ENCODE measurements around the gene INPP5A.

DNA sequence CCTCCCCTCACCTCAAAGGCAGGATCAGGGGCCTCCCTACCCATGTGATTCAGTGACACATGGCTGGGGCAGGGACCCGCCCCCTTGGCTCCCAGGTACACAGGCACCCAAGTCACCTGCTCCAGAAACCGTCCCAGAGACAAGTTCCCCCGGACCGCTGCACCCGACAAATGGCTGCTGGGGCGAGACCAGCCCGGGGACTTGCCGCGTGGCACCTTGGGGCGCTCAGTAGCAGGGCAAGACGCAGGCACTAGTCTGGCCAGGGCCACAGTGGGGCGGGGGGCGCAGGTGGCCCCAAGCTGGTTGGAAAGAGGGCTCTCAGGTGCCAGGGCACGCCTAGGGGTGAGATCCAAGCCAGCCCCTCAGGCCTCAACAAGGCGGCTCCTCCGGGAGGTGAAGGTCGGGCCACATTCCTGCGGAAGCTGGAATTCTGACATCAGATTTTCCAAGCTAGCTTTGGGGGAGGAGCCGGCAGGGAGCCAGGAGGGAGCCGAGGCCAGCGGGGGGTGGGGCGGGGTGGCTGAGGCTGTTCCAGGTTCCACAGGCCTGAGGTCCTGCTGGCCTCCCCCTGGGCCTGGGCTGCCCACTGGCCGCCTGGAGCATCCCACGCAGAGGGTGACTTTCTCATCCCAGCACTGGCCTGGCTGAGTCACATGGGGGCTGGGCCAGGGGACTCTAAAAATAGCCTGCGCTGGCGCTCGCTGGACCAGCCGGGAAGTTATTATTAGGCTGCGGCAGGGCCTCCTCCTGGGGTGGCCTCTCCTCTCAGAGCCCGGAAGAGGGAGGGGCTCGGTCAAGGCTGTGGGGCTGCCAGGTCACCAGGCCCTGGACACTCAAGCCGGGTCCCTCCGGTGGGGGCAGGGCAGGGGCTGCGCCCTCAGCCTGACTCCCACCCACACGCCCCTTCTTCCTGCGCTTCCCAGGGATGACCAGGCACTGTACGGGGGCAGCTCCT is 20.5 kb upstream of the INPP5A start:
- TF ChIP-seq IKZF1 (conservative IDR thresholded peaks at IDR 0.05) (no peak), KDM1A (IDR thresholded peaks at IDR 0.05; ENCODE audit: borderline replicate concordance) (no peak), POLR2AphosphoS5 (IDR thresholded peaks at IDR 0.05; ENCODE audit: low read length) (no peak), RBBP5 (conservative IDR thresholded peaks at IDR 0.05) (no peak), SUPT20H (IDR thresholded peaks at IDR 0.05; ENCODE audit: borderline replicate concordance, control insufficient read depth, low read depth, low read length) (no peak), HDAC2 (IDR thresholded peaks at IDR 0.05) (no peak), TAF1 (IDR thresholded peaks at IDR 0.05; ENCODE audit: borderline replicate concordance, low read depth, low read length) (no peak), NFYB (IDR thresholded peaks at IDR 0.05; ENCODE audit: insufficient read depth, low read depth, low read length) (no peak), MTA3 (IDR thresholded peaks at IDR 0.05; ENCODE audit: borderline replicate concordance, low read length) (no peak), SMC3 (IDR thresholded peaks at IDR 0.05; ENCODE audit: borderline replicate concordance, low read length) (no peak)
- TF ChIP-seq, protein P1, sequence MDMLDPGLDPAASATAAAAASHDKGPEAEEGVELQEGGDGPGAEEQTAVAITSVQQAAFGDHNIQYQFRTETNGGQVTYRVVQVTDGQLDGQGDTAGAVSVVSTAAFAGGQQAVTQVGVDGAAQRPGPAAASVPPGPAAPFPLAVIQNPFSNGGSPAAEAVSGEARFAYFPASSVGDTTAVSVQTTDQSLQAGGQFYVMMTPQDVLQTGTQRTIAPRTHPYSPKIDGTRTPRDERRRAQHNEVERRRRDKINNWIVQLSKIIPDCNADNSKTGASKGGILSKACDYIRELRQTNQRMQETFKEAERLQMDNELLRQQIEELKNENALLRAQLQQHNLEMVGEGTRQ (IDR thresholded peaks at IDR 0.05; ENCODE audit: borderline replicate concordance, low read depth, low read length) = no peak
- TF ChIP-seq, protein P2, sequence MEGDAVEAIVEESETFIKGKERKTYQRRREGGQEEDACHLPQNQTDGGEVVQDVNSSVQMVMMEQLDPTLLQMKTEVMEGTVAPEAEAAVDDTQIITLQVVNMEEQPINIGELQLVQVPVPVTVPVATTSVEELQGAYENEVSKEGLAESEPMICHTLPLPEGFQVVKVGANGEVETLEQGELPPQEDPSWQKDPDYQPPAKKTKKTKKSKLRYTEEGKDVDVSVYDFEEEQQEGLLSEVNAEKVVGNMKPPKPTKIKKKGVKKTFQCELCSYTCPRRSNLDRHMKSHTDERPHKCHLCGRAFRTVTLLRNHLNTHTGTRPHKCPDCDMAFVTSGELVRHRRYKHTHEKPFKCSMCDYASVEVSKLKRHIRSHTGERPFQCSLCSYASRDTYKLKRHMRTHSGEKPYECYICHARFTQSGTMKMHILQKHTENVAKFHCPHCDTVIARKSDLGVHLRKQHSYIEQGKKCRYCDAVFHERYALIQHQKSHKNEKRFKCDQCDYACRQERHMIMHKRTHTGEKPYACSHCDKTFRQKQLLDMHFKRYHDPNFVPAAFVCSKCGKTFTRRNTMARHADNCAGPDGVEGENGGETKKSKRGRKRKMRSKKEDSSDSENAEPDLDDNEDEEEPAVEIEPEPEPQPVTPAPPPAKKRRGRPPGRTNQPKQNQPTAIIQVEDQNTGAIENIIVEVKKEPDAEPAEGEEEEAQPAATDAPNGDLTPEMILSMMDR (IDR thresholded peaks at IDR 0.05 in 2 of 3, conservative IDR thresholded peaks at IDR 0.05 in 1 of 3; ENCODE audit: control insufficient read depth in 2 of 3, extremely low read depth in 1 of 3, insufficient read depth in 1 of 3, low read depth in 3 of 3, low read length in 3 of 3) = no peak
- TF ChIP-seq, protein P3, sequence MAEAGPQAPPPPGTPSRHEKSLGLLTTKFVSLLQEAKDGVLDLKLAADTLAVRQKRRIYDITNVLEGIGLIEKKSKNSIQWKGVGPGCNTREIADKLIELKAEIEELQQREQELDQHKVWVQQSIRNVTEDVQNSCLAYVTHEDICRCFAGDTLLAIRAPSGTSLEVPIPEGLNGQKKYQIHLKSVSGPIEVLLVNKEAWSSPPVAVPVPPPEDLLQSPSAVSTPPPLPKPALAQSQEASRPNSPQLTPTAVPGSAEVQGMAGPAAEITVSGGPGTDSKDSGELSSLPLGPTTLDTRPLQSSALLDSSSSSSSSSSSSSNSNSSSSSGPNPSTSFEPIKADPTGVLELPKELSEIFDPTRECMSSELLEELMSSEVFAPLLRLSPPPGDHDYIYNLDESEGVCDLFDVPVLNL (IDR thresholded peaks at IDR 0.05; ENCODE audit: low read depth, low read length) = no peak
- TF ChIP-seq, protein P4, sequence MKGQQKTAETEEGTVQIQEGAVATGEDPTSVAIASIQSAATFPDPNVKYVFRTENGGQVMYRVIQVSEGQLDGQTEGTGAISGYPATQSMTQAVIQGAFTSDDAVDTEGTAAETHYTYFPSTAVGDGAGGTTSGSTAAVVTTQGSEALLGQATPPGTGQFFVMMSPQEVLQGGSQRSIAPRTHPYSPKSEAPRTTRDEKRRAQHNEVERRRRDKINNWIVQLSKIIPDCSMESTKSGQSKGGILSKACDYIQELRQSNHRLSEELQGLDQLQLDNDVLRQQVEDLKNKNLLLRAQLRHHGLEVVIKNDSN (IDR thresholded peaks at IDR 0.05; ENCODE audit: borderline replicate concordance, extremely low read length, insufficient read depth, low read depth, low read length) = no peak

Measured in GM12878 (cell line).